ENCODE data around the gene CDO1. TPM values are rescaled to one million over a fixed set of nuclear protein-coding genes. Genes with fewer than 3 reads are reported as not detected.

Gene CDO1
- 10 to 100 TPM in 2 of 4 donors, 1 to 10 TPM in 2; 1.2 to 33.9 (median 8.5) TPM for total RNA-seq

DNA sequence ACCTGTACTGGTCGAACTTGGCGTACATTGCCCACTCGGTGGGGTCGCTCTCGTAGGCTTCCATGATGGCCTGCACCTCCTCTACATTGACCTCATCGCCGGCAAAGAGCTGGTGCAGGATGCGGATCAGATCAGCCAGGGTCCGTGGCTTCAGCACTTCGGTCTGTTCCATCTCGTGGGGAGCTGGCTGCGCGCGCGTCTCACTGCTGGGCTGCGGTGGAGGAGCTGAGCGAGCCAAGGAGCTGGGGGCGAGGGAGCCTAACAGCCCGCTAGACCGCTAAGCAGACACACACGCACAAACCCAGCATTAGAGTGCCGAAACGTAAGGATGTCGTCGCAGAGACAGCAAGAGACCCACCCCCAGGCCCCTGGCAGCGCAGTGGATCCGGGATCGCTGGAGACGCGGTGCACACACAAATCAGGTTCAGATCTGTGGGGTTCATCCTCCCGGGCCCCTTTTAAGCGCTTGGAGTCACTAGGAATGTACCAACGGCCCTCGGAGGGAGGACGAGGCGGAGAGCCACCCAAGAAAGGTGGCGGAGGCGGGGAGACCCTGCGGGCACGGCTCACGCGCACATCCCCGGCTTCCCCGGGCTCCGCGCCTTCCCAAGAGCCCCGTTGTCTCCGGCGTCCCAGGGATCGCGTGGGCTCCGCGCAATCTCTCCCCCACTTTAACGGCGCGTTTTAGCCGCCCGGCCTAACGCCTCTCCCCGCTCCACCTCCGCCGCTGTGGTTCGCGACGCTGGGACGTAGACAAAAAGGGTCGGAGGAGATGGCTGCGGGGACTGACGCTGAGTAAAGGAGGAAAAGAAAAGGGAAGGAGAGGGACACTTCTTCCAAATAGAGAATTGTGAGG lies at the start of gene CDO1:
CDO1 (minus strand) TSS at position 434 of the 856 bp plus-strand sequence; CDS start at position 172, 262 bp downstream.
- Histone ChIP-seq H3K27me3 (no peaks in the 10 kb centered on the region), H3K4me3 (peak within 1 kb of the TSS; percentile 34 to 53), H3K9me3 (no peaks in the 10 kb centered on the region), H3K27ac (peak within 1 kb of the TSS; percentile 67 to 72), H3K4me1 (no peaks in the 10 kb centered on the region), H3K36me3 (no peaks in the 10 kb centered on the region)
- DNase-seq = peak; percentile 37 to 46
- no peak for TF ChIP-seq CTCF (IDR thresholded peaks at IDR 0.05)
- TF ChIP-seq POLR2A (IDR thresholded peaks at IDR 0.05) = peak in 1 of 2 donors; percentile 44
- intact Hi-C loops (cut with DNase I; ENCODE audit: low total_unique reads) = no loop called here

DNA sequence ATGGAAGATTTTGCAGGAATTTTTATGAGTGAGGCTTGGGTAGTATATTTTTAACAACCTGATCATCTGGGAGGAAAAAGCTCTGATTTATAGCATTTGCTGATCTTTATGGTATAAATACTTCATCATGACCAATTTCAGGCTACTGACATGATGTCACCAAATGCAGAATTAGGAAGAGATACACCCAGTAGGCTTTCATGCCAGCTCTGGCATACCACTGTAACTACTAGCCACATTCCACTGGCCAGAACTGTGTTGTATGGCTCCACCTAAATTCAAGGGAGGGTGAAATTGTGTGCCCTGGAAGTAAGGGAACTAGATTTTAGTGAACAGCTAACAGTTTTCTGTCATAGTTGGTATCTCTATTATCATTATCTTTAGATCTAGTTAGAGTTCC lies 42.9 kb upstream of the CDO1 start:
- no peaks in the 10 kb centered on the region for H3K9me3 ChIP-seq

GRCh38 chr5:115858396-115858795 lies 41.9 kb upstream of the CDO1 start:
- Histone ChIP-seq H3K27me3 (no peaks in the 10 kb centered on the region), H3K27ac (peak overlapping the region in 1 of 2 donors; percentile 26), H3K9me3 (no peaks in the 10 kb centered on the region), H3K4me3 (no peak overlapping the region), H3K36me3 (no peaks in the 10 kb centered on the region), H3K4me1 (no peaks in the 10 kb centered on the region)
- TF ChIP-seq POLR2A (IDR thresholded peaks at IDR 0.05) = no peak
- TF ChIP-seq CTCF (IDR thresholded peaks at IDR 0.05) = no peak
- no peak for DNase-seq
- intact Hi-C loops (cut with DNase I; ENCODE audit: low total_unique reads) = no loop called here

More for the DNA sequence above, 42.9 kb upstream of the CDO1 start:
- Histone ChIP-seq H3K27ac (no peak overlapping the region), H3K27me3 (no peaks in the 10 kb centered on the region), H3K4me1 (no peaks in the 10 kb centered on the region), H3K36me3 (no peaks in the 10 kb centered on the region), H3K4me3 (no peak overlapping the region)
- intact Hi-C loops (cut with DNase I; ENCODE audit: low total_unique reads) = no loop called here
- TF ChIP-seq CTCF (IDR thresholded peaks at IDR 0.05) (no peak), POLR2A (IDR thresholded peaks at IDR 0.05) (no peak)
- DNase-seq = no peak

GRCh38 chr5:115857626-115858349 lies 41.3 kb upstream of the CDO1 start:
- Histone ChIP-seq H3K9me3 (no peaks in the 10 kb centered on the region), H3K27me3 (no peaks in the 10 kb centered on the region), H3K4me1 (no peaks in the 10 kb centered on the region), H3K4me3 (no peak overlapping the region), H3K36me3 (no peaks in the 10 kb centered on the region), H3K27ac (peak overlapping the region in 1 of 2 donors; percentile 26)
- no peak for DNase-seq
- no peak for TF ChIP-seq POLR2A (IDR thresholded peaks at IDR 0.05)
- TF ChIP-seq CTCF (IDR thresholded peaks at IDR 0.05) = no peak
- intact Hi-C loops (cut with DNase I; ENCODE audit: low total_unique reads) = no loop called here

- Histone ChIP-seq H3K4me1 (no peaks in the 10 kb centered on the region), H3K36me3 (no peaks in the 10 kb centered on the region), H3K9me3 (no peaks in the 10 kb centered on the region), H3K27ac (peak overlapping the region in 1 of 2 donors; percentile 26), H3K27me3 (no peaks in the 10 kb centered on the region), H3K4me3 (no peak overlapping the region)
- DNase-seq = no peak
- TF ChIP-seq POLR2A (IDR thresholded peaks at IDR 0.05) (no peak), CTCF (IDR thresholded peaks at IDR 0.05) (no peak)
- intact Hi-C loops (cut with DNase I; ENCODE audit: low total_unique reads) = no loop called here
Measured at GRCh38 chr5:115857057-115857479, 40.6 kb upstream of the CDO1 start.
